HG03196 (cell line): Measurements from ENCODE around the gene PLPPR1.
"Not testable (repeated sequence)": the region's sequence is repeated elsewhere in the genome, so short reads cannot be mapped to it uniquely, and the experiment has no call there.

ENCODE experiments used
- ATAC-seq: cut with Tn5 transposase; IDR thresholded peaks from one replicate; pipeline ENCODE4 v1.9.1; 2021; ENCODE audit not compliant: unreplicated experiment

The PLPPR1 gene

GRCh38 chr9:101274971-101275768 lies 246.6 kb downstream of the PLPPR1 start:
- no peak for ATAC-seq

- no peak for ATAC-seq
Measured at GRCh38 chr9:101275769-101276250, 247.3 kb downstream of the PLPPR1 start.

- ATAC-seq = not testable (repeated sequence)
Measured at GRCh38 chr9:101291043-101291442, 262.5 kb downstream of the PLPPR1 start.

- no peak for ATAC-seq
Measured at GRCh38 chr9:101299901-101300300, 271.4 kb downstream of the PLPPR1 start.

GRCh38 chr9:101307051-101307450 lies 278.5 kb downstream of the PLPPR1 start:
- no peak for ATAC-seq

GRCh38 chr9:101307524-101308213 lies 279.1 kb downstream of the PLPPR1 start:
- ATAC-seq = no peak

- no peak for ATAC-seq
Measured at GRCh38 chr9:101309139-101309538, 280.6 kb downstream of the PLPPR1 start.

GRCh38 chr9:101311191-101311590 lies 282.7 kb downstream of the PLPPR1 start:
- no peak for ATAC-seq

GRCh38 chr9:101311758-101312420 lies 283.4 kb downstream of the PLPPR1 start:
- ATAC-seq = peak; percentile 79

GRCh38 chr9:101312661-101313060 lies 284.1 kb downstream of the PLPPR1 start:
- no peak for ATAC-seq

GRCh38 chr9:101315112-101315450 lies 286.6 kb downstream of the PLPPR1 start:
- ATAC-seq = no peak

GRCh38 chr9:101317735-101318134 lies 289.2 kb downstream of the PLPPR1 start:
- ATAC-seq = no peak

- ATAC-seq = no peak
Measured at GRCh38 chr9:101323129-101323528, 294.6 kb downstream of the PLPPR1 start.

- no peak for ATAC-seq
Measured at GRCh38 chr9:101324245-101324804, 295.8 kb downstream of the PLPPR1 start.

- ATAC-seq = no peak
Measured at GRCh38 chr9:101325053-101325452, 296.5 kb downstream of the PLPPR1 start.

- ATAC-seq = no peak
Measured at GRCh38 chr9:101326035-101326434, 297.5 kb downstream of the PLPPR1 start.

GRCh38 chr9:101326501-101326900 lies 298.0 kb downstream of the PLPPR1 start:
- no peak for ATAC-seq

GRCh38 chr9:101327422-101327909 lies 298.9 kb downstream of the PLPPR1 start:
- ATAC-seq = not testable (repeated sequence)

- ATAC-seq = no peak
Measured at GRCh38 chr9:101332362-101332761, 303.8 kb downstream of the PLPPR1 start.

- ATAC-seq = no peak
Measured at GRCh38 chr9:101333490-101333889, 305.0 kb downstream of the PLPPR1 start.
